Gastrocnemius medialis (tissue), 4 donors: ENCODE data around the gene RETN.

Experiments used
- POLR2A ChIP-seq, 2 donors: fragments of 450-650 bp; IDR thresholded peaks; one replicate each; pipeline ENCODE4 v1.6.1; 2017; ENCODE audit warnings: antibody characterized with exemption in 2 of 2, mild to moderate bottlenecking in 2 of 2, moderate library complexity in 2 of 2
- TF ChIP-seq, protein P1 (sequence below), 5 experiments: fragments of 450-650 bp in 3 of 5; fragments of 200-600 bp in 2 of 5; sonication (generic) in 2 of 5; IDR thresholded peaks in 4 of 5; conservative IDR thresholded peaks in 1 of 5; 1 replicate in 4 of 5; 2 replicates in 1 of 5; pipeline ENCODE4 v1.5.1; 2016 to 2019; ENCODE audit warnings: antibody characterized with exemption in 5 of 5, mild to moderate bottlenecking in 3 of 5, moderate library complexity in 3 of 5

DNA sequence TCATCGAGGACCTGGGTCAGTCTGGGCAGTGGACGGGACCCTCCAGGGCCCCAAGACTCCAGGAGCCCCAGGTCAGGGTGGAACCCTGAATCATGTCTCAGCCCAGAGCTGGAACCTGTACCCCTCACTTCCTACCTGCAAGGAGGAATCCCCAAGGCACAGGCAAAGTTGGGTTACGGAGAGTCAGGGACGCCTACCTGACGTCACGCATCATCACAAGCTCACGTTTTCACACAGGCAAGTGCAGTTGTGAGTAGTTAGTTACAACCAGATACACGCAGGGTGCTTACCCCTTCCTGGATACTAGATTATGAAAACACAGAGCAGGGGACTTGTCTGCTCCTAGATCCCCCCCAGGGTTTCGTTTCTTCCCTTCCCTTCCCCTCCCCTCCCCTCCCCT, 1.9 kb downstream of the RETN start:
- TF ChIP-seq POLR2A (IDR thresholded peaks at IDR 0.05), result no peak
- TF ChIP-seq, protein P1, sequence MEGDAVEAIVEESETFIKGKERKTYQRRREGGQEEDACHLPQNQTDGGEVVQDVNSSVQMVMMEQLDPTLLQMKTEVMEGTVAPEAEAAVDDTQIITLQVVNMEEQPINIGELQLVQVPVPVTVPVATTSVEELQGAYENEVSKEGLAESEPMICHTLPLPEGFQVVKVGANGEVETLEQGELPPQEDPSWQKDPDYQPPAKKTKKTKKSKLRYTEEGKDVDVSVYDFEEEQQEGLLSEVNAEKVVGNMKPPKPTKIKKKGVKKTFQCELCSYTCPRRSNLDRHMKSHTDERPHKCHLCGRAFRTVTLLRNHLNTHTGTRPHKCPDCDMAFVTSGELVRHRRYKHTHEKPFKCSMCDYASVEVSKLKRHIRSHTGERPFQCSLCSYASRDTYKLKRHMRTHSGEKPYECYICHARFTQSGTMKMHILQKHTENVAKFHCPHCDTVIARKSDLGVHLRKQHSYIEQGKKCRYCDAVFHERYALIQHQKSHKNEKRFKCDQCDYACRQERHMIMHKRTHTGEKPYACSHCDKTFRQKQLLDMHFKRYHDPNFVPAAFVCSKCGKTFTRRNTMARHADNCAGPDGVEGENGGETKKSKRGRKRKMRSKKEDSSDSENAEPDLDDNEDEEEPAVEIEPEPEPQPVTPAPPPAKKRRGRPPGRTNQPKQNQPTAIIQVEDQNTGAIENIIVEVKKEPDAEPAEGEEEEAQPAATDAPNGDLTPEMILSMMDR (IDR thresholded peaks at IDR 0.05 in 4 of 5, conservative IDR thresholded peaks at IDR 0.05 in 1 of 5), result no peak
